Activated T-helper 17 cell treated with anti-CD3 and anti-CD28 coated beads, Interleukin-2, amount 50 U/mL, for 72 hours (primary cell): ENCODE measurements around the gene LYPD6. TPM values are rescaled to one million over a fixed set of nuclear protein-coding genes. Genes with fewer than 3 reads are reported as not detected.

Experiments used
- ATAC-seq: fragments of 150-1000 bp; cut with Tn5 transposase; replicated peaks from 2 replicates; pipeline ENCODE4 v1.10.0; 2021; ENCODE audit warnings: mild to moderate bottlenecking, moderate library complexity
- H3K27ac Mint-ChIP-seq: one replicate; pipeline ENCODE4 v1.8.0; 2022; ENCODE audit warnings: mixed read lengths
- H3K27me3 Mint-ChIP-seq: one replicate; pipeline ENCODE4 v1.8.0; 2022; ENCODE audit warnings: mixed read lengths
- H3K36me3 Mint-ChIP-seq: one replicate; pipeline ENCODE4 v1.8.0; 2022; ENCODE audit warnings: low read depth, mild to moderate bottlenecking, mixed read lengths
- H3K4me1 Mint-ChIP-seq: one replicate; pipeline ENCODE4 v1.8.0; 2022; ENCODE audit warnings: mixed read lengths
- H3K4me3 Mint-ChIP-seq: one replicate; pipeline ENCODE4 v1.8.0; 2022; ENCODE audit warnings: mild to moderate bottlenecking, mixed read lengths
- H3K9me3 Mint-ChIP-seq: one replicate; pipeline ENCODE4 v1.8.0; 2022; ENCODE audit warnings: mixed read lengths
- total RNA-seq, 2 donors: library from RNA; stranded (reverse); gene quantifications; one replicate each; pipeline ENCODE4 v1.2.3, GENCODE V29; 2022

Gene LYPD6
- total RNA-seq, 2 donors from 2014 or later, result not detected

DNA sequence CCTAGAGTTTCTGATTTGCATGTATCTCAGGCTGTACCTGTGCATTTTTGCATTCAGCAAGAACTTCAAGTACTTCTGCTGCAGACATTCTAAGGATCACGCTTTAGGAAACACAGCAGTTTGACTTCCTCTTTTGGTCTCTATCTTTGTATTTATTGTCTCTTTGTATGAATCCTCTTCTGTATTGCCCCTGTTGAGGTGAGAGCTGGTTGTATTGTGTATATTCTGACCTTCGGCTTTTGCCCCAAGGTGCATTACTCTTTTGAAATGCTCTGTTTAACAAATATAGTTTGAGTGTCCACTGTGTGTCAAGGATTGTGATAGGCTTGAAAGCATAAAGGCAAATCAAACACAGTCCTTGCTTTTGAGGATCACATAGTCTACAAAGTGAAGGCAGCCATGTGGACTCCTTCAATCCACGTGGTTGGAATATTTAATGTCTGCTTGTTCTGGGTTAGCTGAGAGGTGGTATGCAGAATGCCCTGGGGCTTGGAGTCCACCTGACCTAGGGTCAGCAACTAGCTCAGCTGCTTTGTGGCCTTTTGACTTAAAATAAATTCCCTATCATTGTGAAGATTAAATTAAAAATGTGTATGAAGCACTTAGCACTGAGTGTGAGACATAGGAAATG lies 108.1 kb downstream of the LYPD6 start:
- H3K4me1 Mint-ChIP-seq, result no peaks in the 10 kb centered on the region
- no peaks in the 10 kb centered on the region for H3K9me3 Mint-ChIP-seq
- H3K27me3 Mint-ChIP-seq, result no peaks in the 10 kb centered on the region
- no peak overlapping the region for H3K4me3 Mint-ChIP-seq
- no peaks in the 10 kb centered on the region for H3K36me3 Mint-ChIP-seq
- no peak overlapping the region for H3K27ac Mint-ChIP-seq
- no peak for ATAC-seq

DNA sequence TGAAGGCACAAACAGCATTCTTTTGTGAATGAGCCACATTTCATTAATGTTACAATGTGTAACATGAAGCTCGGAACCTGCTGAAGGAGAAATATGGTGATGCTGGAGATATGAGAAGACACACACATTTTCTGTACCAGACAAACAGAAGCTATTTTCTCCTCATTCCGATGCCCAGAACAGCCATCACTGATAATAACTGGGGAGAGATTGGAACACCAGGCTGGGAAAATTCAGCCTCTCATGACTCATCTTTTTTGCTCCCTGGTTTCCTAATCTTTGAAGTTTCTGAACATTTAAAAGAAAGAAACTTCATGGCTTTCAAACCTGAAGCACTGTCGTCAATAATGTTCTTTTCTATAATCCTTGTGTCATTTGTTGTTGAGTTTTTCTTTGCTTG lies 110.9 kb downstream of the LYPD6 start:
- H3K9me3 Mint-ChIP-seq, result no peaks in the 10 kb centered on the region
- H3K36me3 Mint-ChIP-seq, result no peaks in the 10 kb centered on the region
- no peak overlapping the region for H3K27ac Mint-ChIP-seq
- H3K27me3 Mint-ChIP-seq, result peaks cover 8% of the 10 kb centered on the region
- H3K4me3 Mint-ChIP-seq, result no peak overlapping the region
- ATAC-seq, result no peak
- H3K4me1 Mint-ChIP-seq, result no peaks in the 10 kb centered on the region

- H3K4me3 Mint-ChIP-seq, result no peak overlapping the region
- H3K9me3 Mint-ChIP-seq, result no peaks in the 10 kb centered on the region
- no peaks in the 10 kb centered on the region for H3K36me3 Mint-ChIP-seq
- H3K27ac Mint-ChIP-seq, result no peak overlapping the region
- no peaks in the 10 kb centered on the region for H3K4me1 Mint-ChIP-seq
- no peak for ATAC-seq
- peaks cover 12% of the 10 kb centered on the region for H3K27me3 Mint-ChIP-seq
Observed at GRCh38 chr2:149442346-149442745, 112.0 kb downstream of the LYPD6 start.

DNA sequence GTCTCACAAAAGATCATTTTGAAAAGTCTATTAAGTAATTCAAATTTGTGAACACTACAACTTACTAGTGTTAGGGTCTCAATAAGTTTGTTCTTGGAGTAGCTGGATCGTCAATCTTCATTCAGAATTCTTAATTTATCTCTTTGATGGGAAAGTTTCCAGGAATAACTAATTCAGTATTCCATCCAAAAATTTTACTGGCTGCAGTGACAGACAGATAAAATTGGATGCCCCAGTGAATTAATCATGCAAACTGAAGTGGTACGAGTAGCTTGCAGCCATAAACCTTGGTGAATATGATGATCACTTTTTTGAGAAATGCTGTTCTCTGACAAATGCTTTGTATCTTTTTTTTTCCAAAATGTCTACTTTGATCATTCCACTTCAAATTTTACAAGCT lies 112.8 kb downstream of the LYPD6 start:
- H3K27ac Mint-ChIP-seq, result no peak overlapping the region
- no peaks in the 10 kb centered on the region for H3K4me1 Mint-ChIP-seq
- no peak for ATAC-seq
- no peak overlapping the region for H3K4me3 Mint-ChIP-seq
- H3K36me3 Mint-ChIP-seq, result no peaks in the 10 kb centered on the region
- H3K27me3 Mint-ChIP-seq, result peaks cover 12% of the 10 kb centered on the region
- H3K9me3 Mint-ChIP-seq, result no peaks in the 10 kb centered on the region

GRCh38 chr2:149446748-149447147 lies 116.4 kb downstream of the LYPD6 start:
- no peak overlapping the region for H3K4me3 Mint-ChIP-seq
- H3K9me3 Mint-ChIP-seq, result no peaks in the 10 kb centered on the region
- no peaks in the 10 kb centered on the region for H3K4me1 Mint-ChIP-seq

GRCh38 chr2:149448315-149448714 lies 117.9 kb downstream of the LYPD6 start:
- Mint-ChIP-seq H3K36me3 (no peaks in the 10 kb centered on the region), H3K4me3 (no peak overlapping the region), H3K4me1 (no peaks in the 10 kb centered on the region), H3K27me3 (peaks cover 12% of the 10 kb centered on the region), H3K9me3 (no peaks in the 10 kb centered on the region), H3K27ac (no peak overlapping the region)
- no peak for ATAC-seq

More at GRCh38 chr2:149446748-149447147, 116.4 kb downstream of the LYPD6 start:
- ATAC-seq, result no peak
- no peak overlapping the region for H3K27ac Mint-ChIP-seq
- peaks cover 12% of the 10 kb centered on the region for H3K27me3 Mint-ChIP-seq
- no peaks in the 10 kb centered on the region for H3K36me3 Mint-ChIP-seq

DNA sequence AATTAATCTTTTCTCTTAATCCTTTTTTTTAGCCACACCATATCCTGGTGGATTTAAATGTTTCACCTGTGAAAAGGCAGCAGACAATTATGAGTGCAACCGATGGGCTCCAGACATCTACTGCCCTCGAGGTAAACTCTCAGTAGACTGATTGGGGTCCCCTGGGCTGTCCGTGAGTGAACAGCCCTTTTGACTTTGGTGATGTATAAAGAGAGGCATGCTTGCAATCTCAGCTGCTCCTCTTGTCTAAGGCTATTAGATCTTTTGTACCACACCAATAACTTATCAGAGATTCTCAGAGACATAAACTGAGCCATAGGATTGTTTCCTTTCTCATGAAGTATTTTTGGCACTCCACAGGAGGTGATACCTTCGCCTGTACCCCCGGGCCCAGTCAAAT lies 118.6 kb downstream of the LYPD6 start:
- Mint-ChIP-seq H3K9me3 (no peaks in the 10 kb centered on the region), H3K36me3 (no peaks in the 10 kb centered on the region), H3K27ac (no peak overlapping the region), H3K4me1 (no peaks in the 10 kb centered on the region), H3K27me3 (peaks cover 12% of the 10 kb centered on the region), H3K4me3 (no peak overlapping the region)
- no peak for ATAC-seq

DNA sequence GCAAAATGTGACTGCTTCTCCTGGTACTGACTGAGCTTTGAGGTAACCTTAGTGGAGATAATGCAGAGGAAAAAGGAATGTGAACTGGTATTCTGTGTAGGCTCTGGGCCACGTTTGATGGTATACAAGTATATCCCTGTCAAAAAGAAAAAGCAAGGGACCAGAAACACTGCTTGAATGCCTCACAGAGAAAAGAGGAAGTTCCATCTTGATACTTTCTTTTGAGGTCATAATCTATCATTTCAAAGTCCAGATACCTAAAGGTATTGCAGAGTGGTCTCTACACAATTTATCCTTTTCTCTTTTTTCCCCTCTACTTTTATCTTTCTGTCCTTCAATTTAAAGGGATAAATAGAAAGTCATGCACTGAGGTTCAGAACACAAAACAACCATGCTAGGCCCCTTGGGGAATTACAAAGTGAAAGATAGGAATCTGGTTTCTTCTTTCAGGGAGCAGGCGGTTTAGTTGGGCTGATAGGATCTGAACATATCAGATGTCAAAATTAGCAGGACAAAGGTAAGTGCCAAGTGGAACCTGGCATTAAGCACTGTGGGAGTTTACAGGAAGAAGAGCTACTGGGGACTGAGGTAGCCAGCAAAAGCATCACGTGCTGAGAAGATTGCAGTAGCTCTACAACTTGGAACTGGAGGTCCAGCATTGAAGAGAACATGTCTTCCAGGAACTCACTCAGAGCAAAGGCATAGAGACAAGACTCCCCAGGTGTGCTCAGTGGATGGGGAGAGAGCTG lies 121.2 kb downstream of the LYPD6 start:
- Mint-ChIP-seq H3K36me3 (no peaks in the 10 kb centered on the region), H3K27ac (no peak overlapping the region), H3K4me1 (no peaks in the 10 kb centered on the region), H3K4me3 (no peak overlapping the region), H3K9me3 (no peaks in the 10 kb centered on the region), H3K27me3 (peaks cover 7% of the 10 kb centered on the region)
- no peak for ATAC-seq

GRCh38 chr2:149456285-149456684 lies 125.9 kb downstream of the LYPD6 start:
- Mint-ChIP-seq H3K4me1 (no peaks in the 10 kb centered on the region), H3K36me3 (no peaks in the 10 kb centered on the region), H3K27me3 (peaks cover 17% of the 10 kb centered on the region), H3K4me3 (no peak overlapping the region), H3K27ac (no peak overlapping the region), H3K9me3 (peaks cover 13% of the 10 kb centered on the region)
- no peak for ATAC-seq

- Mint-ChIP-seq H3K36me3 (no peaks in the 10 kb centered on the region), H3K9me3 (peaks cover 13% of the 10 kb centered on the region), H3K27me3 (peaks cover 17% of the 10 kb centered on the region), H3K27ac (no peak overlapping the region), H3K4me3 (no peak overlapping the region), H3K4me1 (no peaks in the 10 kb centered on the region)
- ATAC-seq, result no peak
Observed at GRCh38 chr2:149458502-149458901, 128.1 kb downstream of the LYPD6 start.

DNA sequence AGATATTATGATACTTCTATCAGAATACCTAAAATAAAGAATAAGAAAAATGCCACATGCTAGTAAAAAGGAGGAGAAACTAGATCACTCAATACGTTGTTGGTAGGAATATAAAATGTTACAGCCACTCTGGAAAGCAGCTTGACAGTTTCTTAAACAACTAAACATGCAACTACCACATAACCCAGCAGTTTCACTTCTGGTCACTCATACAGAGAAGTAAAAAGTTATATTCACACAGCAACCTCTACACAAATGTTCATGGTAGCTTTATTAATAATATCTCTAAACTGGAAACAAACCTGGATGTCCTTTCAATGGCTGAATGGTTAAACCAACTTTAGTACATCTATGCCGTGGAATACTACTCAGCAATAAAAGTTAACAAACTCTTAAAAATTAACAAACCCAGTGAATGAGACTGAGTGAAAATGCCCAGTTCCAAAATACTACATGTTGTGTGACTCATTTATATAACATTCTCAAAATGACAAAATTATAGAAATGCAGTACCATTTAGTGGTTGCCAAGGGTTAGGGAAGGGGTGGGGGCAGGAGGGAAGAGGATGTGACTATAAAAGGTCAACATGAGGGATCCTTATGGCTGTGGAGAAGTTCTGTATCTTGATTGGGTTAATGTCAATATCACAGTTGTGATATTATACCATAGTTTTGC lies 133.1 kb downstream of the LYPD6 start:
- Mint-ChIP-seq H3K27ac (no peak overlapping the region), H3K9me3 (peaks cover 9% of the 10 kb centered on the region), H3K27me3 (peaks cover 9% of the 10 kb centered on the region), H3K36me3 (no peaks in the 10 kb centered on the region), H3K4me3 (no peak overlapping the region), H3K4me1 (no peaks in the 10 kb centered on the region)
- peak; percentile 81 for ATAC-seq

GRCh38 chr2:149464396-149464795 lies 134.0 kb downstream of the LYPD6 start:
- Mint-ChIP-seq H3K4me3 (no peak overlapping the region), H3K27ac (no peak overlapping the region), H3K27me3 (peaks cover 11% of the 10 kb centered on the region), H3K36me3 (no peaks in the 10 kb centered on the region), H3K4me1 (no peaks in the 10 kb centered on the region), H3K9me3 (peaks cover 6% of the 10 kb centered on the region)
- no peak for ATAC-seq

- Mint-ChIP-seq H3K27me3 (peaks cover 5% of the 10 kb centered on the region), H3K36me3 (no peaks in the 10 kb centered on the region), H3K27ac (no peak overlapping the region), H3K4me3 (no peak overlapping the region), H3K4me1 (no peaks in the 10 kb centered on the region), H3K9me3 (peaks cover under 1% of the 10 kb centered on the region)
- no peak for ATAC-seq
Observed at GRCh38 chr2:149465873-149466272, 135.5 kb downstream of the LYPD6 start.

GRCh38 chr2:149466635-149467034 lies 136.2 kb downstream of the LYPD6 start:
- H3K27me3 Mint-ChIP-seq, result peaks cover 5% of the 10 kb centered on the region
- no peaks in the 10 kb centered on the region for H3K36me3 Mint-ChIP-seq
- H3K4me3 Mint-ChIP-seq, result no peak overlapping the region
- no peak overlapping the region for H3K27ac Mint-ChIP-seq
- no peaks in the 10 kb centered on the region for H3K4me1 Mint-ChIP-seq
- H3K9me3 Mint-ChIP-seq, result no peaks in the 10 kb centered on the region
- no peak for ATAC-seq

GRCh38 chr2:149467436-149467835 lies 137.0 kb downstream of the LYPD6 start:
- Mint-ChIP-seq H3K27ac (no peak overlapping the region), H3K36me3 (no peaks in the 10 kb centered on the region), H3K4me3 (no peak overlapping the region), H3K27me3 (peaks cover 8% of the 10 kb centered on the region), H3K9me3 (no peaks in the 10 kb centered on the region), H3K4me1 (no peaks in the 10 kb centered on the region)
- no peak for ATAC-seq
